ENCODE data around the gene CEMIP. TPM values are rescaled to one million over a fixed set of nuclear protein-coding genes. Genes with fewer than 3 reads are reported as not detected.

CEMIP gene
- total RNA-seq, 1 donor from 2014 or later, result 5.9 TPM

- no peak for DNase-seq (ENCODE audit: low spot score)
These were observed 67.1 kb downstream of the CEMIP start for GRCh38 chr15:80846031-80846815.

GRCh38 chr15:80849308-80849707 is 70.1 kb downstream of the CEMIP start:
- DNase-seq (ENCODE audit: low spot score), result no peak

DNA sequence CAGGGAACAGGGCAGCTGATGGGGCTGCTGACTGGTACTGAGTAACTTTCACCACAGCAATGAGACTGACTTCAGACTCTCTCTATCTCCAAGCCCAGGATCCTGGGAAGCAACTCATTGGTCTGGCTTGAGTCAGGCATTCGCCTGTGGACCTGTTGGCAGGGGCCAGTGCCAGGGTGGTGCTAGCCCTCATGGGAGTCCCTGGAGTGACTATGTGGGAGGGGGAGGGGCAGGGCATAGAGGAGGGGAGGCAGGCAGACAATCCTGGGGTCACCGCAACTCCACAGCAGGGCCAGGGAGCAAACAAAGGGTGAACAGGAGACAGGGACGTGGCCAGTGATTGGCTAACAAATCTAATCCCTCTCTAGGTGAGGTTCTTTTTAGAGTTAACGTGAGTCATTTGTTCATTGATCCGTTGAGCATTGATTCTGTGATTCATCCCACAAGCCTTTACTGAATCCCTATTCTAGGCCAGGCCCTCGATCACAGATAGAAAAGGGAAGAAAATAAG is 71.8 kb downstream of the CEMIP start:
- no peak for DNase-seq (ENCODE audit: low spot score)

GRCh38 chr15:80852676-80853075 is 73.5 kb downstream of the CEMIP start:
- no peak for DNase-seq (ENCODE audit: low spot score)

GRCh38 chr15:80854104-80854503 is 74.9 kb downstream of the CEMIP start:
- DNase-seq (ENCODE audit: low spot score), result no peak

- DNase-seq (ENCODE audit: low spot score), result no peak
These were observed 76.0 kb downstream of the CEMIP start for GRCh38 chr15:80855206-80855605.

DNA sequence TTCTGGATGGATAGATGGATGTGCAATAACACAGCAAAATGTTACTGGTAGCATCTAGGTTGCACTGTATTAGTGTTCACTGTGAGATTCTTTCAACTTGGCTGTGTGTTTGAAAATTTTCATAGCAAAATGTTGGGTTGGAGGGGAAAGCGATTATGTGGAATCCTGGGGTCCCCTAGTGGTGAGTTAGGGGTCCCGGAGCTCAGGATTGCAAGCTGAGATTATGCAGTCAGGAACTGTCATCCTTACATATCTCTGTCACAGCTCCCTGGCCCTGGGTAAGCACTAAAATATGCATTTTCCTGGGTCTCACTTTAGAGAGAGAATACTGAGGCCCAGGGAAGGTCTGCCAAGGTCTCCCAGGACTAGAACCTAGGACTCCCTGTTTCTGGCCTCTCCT is 77.2 kb downstream of the CEMIP start:
- DNase-seq (ENCODE audit: low spot score), result no peak

DNA sequence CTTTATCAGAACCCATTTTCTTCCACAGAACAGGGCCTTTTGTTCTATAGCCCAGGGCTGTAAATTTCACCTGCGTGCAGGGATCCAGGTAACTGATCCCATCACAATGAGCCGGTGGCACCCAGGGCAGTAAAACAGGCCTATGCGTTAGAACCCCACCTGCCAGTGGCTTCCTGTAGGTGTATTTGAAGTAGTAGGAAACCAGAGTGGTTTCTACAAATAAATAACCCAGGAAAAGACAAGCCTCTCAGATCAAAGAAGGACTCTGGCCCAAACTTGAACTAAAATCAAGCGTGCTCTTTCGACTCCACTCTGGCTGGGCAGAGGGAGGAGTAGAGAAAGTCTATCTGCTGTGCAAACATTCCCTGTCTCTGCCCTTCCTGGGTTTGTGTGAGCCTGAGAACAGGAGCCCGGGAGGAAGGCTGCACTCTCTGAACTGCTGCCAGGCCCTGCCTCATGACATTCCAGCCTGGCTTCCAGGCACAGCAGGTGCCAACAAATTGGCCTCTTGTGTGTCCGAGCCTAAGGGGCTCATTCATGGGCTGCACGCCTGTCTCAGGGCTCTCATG is 77.7 kb downstream of the CEMIP start:
- DNase-seq (ENCODE audit: low spot score), result no peak

- no peak for DNase-seq (ENCODE audit: low spot score)
These were observed 82.6 kb downstream of the CEMIP start for GRCh38 chr15:80861731-80862170.

GRCh38 chr15:80864666-80865065 is 85.5 kb downstream of the CEMIP start:
- no peak for DNase-seq (ENCODE audit: low spot score)

DNA sequence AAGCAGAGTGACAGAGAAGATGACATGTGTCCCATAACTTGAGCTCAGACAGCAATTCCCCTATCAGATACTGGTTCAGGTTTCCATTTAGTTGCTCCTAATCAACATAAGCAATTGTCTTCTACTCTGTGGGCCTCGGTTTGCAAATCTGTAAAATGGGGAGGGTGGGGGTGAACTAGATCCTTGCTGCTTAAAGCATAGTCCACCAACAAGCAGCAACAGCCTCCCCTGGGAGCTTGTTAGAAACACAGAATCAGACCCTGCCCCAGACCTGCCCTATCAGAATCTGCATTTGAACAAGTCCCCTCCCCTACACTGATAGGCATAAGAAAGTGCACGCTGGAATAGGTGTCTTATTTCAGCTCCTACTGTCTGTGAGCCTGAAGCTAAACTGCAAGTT is 87.8 kb downstream of the CEMIP start:
- DNase-seq (ENCODE audit: low spot score), result no peak

GRCh38 chr15:80870366-80870765 is 91.2 kb downstream of the CEMIP start:
- no peak for DNase-seq (ENCODE audit: low spot score)

DNA sequence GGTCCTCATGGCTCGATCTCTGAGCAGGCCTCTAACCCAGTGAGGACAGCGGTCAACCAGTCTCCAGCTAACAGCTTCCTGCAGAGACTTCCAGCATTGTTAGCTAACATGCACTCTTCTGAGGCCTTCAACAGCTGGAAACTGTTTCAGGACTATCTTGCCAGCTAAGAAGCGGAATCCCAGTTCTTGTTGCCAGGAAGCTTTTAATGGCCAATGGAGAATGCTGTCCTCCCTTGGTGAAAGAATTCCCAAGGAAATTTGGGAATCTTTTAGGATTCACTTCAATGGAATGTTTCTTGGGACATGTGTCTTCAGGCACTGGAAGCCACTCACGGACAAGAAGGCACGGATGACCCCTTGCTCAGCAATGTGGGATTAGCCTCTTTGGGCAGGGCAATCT is 91.7 kb downstream of the CEMIP start:
- no peak for DNase-seq (ENCODE audit: low spot score)

GRCh38 chr15:80871858-80872257 is 92.7 kb downstream of the CEMIP start:
- no peak for DNase-seq (ENCODE audit: low spot score)

- DNase-seq (ENCODE audit: low spot score), result no peak
These were observed 94.3 kb downstream of the CEMIP start for GRCh38 chr15:80873366-80873952.

DNA sequence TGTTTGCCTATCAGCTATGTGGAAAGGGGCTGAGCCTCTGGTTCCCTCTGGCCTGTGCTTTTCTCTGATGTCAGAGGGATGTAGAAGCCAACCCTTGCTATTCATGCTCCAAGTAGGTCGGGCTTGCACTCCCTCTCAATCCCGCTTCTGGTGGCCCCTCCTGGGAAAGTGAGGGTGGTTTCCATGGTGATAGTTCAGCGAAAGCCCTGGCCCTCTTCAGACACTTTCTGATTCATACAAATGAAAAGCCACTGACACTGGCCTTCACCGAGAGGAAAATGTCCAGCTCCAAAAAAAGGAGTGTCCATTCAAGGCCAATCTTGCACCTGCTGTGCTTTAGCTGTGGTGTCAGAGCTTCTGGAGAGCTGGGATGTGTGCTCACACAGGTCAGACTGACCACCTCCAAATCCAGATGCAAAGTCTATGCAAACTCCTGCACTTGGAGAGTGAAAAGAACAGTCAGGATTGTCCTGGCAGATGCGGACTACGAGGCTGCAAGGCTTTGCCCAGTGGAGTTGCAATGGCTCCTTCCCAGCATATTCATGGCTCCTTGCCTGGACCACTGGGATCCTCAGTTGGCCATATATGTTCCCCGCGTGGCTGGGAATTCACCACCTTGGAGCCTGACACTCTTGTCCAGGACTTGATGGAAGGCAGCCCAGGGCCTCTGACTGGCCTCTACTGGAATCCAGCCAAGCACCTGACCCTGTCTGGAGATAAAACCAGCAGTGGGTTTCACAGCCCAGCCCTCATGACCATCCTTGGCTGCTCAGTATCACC is 96.6 kb downstream of the CEMIP start:
- no peak for DNase-seq (ENCODE audit: low spot score)

DNA sequence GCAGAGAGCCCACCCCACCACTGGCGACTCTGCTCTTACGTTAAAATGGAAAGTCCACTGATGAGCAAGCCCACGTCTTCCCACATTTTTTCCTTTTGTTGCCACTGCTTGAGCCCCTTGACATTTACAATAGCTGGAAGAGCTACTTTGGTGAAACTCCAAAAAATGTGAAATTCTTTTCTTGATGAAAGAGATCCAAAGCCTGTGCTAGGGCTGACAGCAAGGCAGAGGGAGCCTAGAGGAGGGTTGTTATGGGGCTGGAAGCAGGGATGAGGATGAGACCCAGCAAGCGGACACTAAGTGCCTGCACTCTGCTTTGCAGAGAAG is 97.1 kb downstream of the CEMIP start:
- DNase-seq (ENCODE audit: low spot score), result no peak

DNA sequence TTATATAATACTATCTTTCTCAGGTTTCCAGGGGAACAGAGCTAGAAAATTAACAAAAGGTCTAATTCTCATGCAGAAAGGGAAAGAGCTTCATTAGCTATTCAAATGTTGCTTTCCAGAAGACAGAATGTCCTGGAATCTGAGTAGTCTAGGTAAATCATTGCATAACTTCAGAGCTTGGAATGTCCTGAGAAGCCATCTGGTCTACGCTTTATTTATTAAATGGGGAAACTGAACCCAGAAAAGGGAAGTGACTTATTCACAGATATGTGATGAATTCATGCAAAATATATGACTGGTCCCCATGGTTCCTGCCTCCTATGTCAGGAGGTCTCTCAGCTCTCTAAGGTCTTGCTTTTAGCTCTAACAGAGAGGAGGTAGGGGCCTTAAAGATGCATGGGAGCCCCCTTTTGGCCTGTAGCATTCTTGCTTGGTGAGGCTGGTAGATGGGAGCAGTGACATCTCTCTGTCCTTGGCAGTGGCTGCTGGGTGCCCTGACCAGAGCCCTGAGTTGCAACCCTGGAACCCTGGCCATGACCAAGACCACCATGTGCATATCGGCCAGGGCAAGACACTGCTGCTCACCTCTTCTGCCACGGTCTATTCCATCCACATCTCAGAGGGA is 99.2 kb downstream of the CEMIP start:
- no peak for DNase-seq (ENCODE audit: low spot score)

DNA sequence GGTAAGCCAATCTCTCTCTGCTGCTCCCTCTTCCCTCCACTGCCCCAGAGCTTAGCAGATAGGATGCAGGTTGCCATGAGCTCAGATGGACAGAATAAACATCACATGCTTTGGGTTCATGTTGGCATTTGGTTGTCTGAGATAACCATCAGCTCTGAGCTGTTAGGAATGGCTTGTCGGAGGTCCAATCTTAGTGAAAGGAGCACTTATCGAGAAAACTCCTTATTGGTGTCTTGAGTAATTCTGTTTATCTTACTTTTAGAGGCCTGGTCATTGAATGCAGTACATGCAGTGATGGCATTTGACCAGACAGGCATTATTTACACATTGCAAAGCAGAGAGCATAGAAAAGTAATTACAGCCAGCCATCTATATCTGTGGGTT is 99.7 kb downstream of the CEMIP start:
- DNase-seq (ENCODE audit: low spot score), result no peak

- DNase-seq (ENCODE audit: low spot score), result no peak
These were observed 100.9 kb downstream of the CEMIP start for GRCh38 chr15:80880086-80880485.

- DNase-seq (ENCODE audit: low spot score), result no peak
These were observed 104.5 kb downstream of the CEMIP start for GRCh38 chr15:80883641-80884040.
